ENCODE results near the gene PNLIPRP3.

PNLIPRP3 gene

GRCh38 chr10:116475866-116476265 is 48.2 kb downstream of the PNLIPRP3 start:
- H3K27ac ChIP-seq (ENCODE audit: poor library complexity, severe bottlenecking): no peak overlapping the region
- no peaks in the 10 kb centered on the region for H3K36me3 ChIP-seq (ENCODE audit: low read depth)
- no peak for DNase-seq (ENCODE audit: low spot score)
- no peaks in the 10 kb centered on the region for H3K27me3 ChIP-seq (ENCODE audit: insufficient read depth, poor library complexity, severe bottlenecking)
- H3K4me1 ChIP-seq (ENCODE audit: insufficient read depth, poor library complexity, severe bottlenecking): peaks cover 5% of the 10 kb centered on the region
- no peaks in the 10 kb centered on the region for H3K9me3 ChIP-seq (ENCODE audit: severe bottlenecking)
- H3K4me3 ChIP-seq (ENCODE audit: severe bottlenecking): no peak overlapping the region
- TF ChIP-seq CTCF (IDR thresholded peaks at IDR 0.05; ENCODE audit: poor library complexity, severe bottlenecking): no peak
- ATAC-seq (ENCODE audit: low read depth): no peak

DNA sequence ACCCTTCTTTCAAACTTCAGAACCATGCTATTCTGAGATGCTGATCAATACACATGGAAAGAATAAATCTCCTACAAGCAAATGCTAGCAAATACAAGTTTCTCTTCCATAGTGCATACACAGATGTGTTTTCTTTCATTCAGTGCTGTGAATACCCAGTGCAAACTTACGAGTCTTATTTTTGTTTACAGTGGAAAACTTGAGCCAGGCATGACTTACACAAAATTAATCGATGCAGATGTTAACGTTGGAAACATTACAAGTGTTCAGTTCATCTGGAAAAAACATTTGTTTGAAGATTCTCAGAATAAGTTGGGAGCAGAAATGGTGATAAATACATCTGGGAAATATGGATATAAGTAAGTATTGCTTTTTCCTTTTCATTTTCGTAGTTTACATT is 48.8 kb downstream of the PNLIPRP3 start:
- no peak for ATAC-seq (ENCODE audit: low read depth)
- no peaks in the 10 kb centered on the region for H3K36me3 ChIP-seq (ENCODE audit: low read depth)
- DNase-seq (ENCODE audit: low spot score): no peak
- no peaks in the 10 kb centered on the region for H3K9me3 ChIP-seq (ENCODE audit: severe bottlenecking)
- H3K4me3 ChIP-seq (ENCODE audit: severe bottlenecking): no peak overlapping the region
- no peaks in the 10 kb centered on the region for H3K4me1 ChIP-seq (ENCODE audit: insufficient read depth, poor library complexity, severe bottlenecking)
- no peaks in the 10 kb centered on the region for H3K27me3 ChIP-seq (ENCODE audit: insufficient read depth, poor library complexity, severe bottlenecking)
- no peak overlapping the region for H3K27ac ChIP-seq (ENCODE audit: poor library complexity, severe bottlenecking)
- TF ChIP-seq CTCF (IDR thresholded peaks at IDR 0.05; ENCODE audit: poor library complexity, severe bottlenecking): no peak

- no peak for DNase-seq (ENCODE audit: low spot score)
- TF ChIP-seq CTCF (IDR thresholded peaks at IDR 0.05; ENCODE audit: poor library complexity, severe bottlenecking): no peak
- H3K27ac ChIP-seq (ENCODE audit: poor library complexity, severe bottlenecking): no peak overlapping the region
- no peak overlapping the region for H3K4me3 ChIP-seq (ENCODE audit: severe bottlenecking)
- H3K27me3 ChIP-seq (ENCODE audit: insufficient read depth, poor library complexity, severe bottlenecking): no peaks in the 10 kb centered on the region
- H3K4me1 ChIP-seq (ENCODE audit: insufficient read depth, poor library complexity, severe bottlenecking): no peaks in the 10 kb centered on the region
- H3K36me3 ChIP-seq (ENCODE audit: low read depth): no peaks in the 10 kb centered on the region
- ATAC-seq (ENCODE audit: low read depth): no peak
- no peaks in the 10 kb centered on the region for H3K9me3 ChIP-seq (ENCODE audit: severe bottlenecking)
These were observed 50.5 kb downstream of the PNLIPRP3 start for GRCh38 chr10:116477986-116478664.

- no peaks in the 10 kb centered on the region for H3K4me1 ChIP-seq (ENCODE audit: insufficient read depth, poor library complexity, severe bottlenecking)
- peaks cover 4% of the 10 kb centered on the region for H3K27me3 ChIP-seq (ENCODE audit: insufficient read depth, poor library complexity, severe bottlenecking)
- no peak overlapping the region for H3K27ac ChIP-seq (ENCODE audit: poor library complexity, severe bottlenecking)
- DNase-seq (ENCODE audit: low spot score) (no peak), ATAC-seq (ENCODE audit: low read depth) (no peak)
- no peak overlapping the region for H3K4me3 ChIP-seq (ENCODE audit: severe bottlenecking)
- no peak for TF ChIP-seq CTCF (IDR thresholded peaks at IDR 0.05; ENCODE audit: poor library complexity, severe bottlenecking)
- no peaks in the 10 kb centered on the region for H3K36me3 ChIP-seq (ENCODE audit: low read depth)
- H3K9me3 ChIP-seq (ENCODE audit: severe bottlenecking): no peaks in the 10 kb centered on the region
These were observed 59.3 kb downstream of the PNLIPRP3 start for GRCh38 chr10:116486770-116487448.
